Upper lobe of left lung (tissue), 4 donors: ENCODE data around the gene POLN.

Experiments
- CTCF ChIP-seq, 6 experiments: fragments of 450-650 bp in 4 of 6; fragments of 200-600 bp in 2 of 6; sonication (generic) in 2 of 6; IDR thresholded peaks; one replicate each; pipeline ENCODE4 v1.5.1; 2016 to 2019; ENCODE audit warnings: antibody characterized with exemption in 6 of 6
- EP300 ChIP-seq, 4 donors: sonication (generic); formaldehyde crosslinking; IDR thresholded peaks; one replicate each; pipeline ENCODE4 v1.5.1; 2017; ENCODE audit warnings: antibody characterized with exemption in 4 of 4, control low read depth in 2 of 4
- POLR2A ChIP-seq, 4 donors: fragments of 450-650 bp; IDR thresholded peaks; one replicate each; pipeline ENCODE4 v1.5.1; 2016 to 2017; ENCODE audit warnings: antibody characterized with exemption in 4 of 4, mild to moderate bottlenecking in 2 of 4
- POLR2AphosphoS5 ChIP-seq, 2 donors: sonication (generic); formaldehyde crosslinking; IDR thresholded peaks; one replicate each; pipeline ENCODE4 v1.5.1; 2017; ENCODE audit warnings: antibody characterized with exemption in 2 of 2

DNA sequence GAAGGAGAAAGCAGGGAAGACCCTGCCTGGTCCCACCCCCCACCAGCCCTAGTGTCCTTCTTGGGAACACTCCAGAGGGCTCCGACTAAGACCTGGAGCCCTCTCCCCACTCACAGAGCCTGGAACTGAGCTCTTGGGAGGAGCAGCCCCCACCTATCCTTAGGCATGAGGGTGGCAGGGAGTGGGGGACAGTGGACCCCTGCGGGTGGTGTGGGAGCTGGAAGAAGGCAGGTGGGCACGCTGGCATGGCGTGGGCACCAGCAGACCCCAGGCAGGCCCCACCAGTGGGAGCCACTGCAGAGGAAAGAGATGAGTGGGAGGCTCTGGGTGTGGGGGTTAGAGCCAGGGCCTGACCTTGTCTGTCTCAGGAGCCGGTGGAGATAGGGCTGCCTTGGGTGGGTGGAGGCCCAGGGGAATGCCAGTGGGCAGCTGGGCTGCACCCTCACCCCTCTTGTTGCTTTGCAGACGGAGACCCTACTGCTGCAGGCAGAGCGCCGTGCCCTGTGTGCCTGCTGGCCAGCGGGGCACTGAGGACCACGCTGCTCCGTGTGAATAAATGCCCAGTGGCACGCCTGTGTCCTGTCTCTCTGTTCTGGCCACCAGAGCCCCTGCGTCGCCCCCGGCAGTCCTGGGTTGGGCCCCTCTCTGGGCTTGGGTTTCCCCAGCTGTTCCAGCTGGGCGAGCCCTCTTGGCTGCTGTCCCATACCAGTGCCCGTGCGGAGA is 198.4 kb downstream of the POLN start:
- TF ChIP-seq CTCF (IDR thresholded peaks at IDR 0.05) (no peak), POLR2AphosphoS5 (IDR thresholded peaks at IDR 0.05) (no peak), POLR2A (IDR thresholded peaks at IDR 0.05) (no peak), EP300 (IDR thresholded peaks at IDR 0.05) (no peak)
